ENCODE data around the gene MLKL.

Gene MLKL

DNA sequence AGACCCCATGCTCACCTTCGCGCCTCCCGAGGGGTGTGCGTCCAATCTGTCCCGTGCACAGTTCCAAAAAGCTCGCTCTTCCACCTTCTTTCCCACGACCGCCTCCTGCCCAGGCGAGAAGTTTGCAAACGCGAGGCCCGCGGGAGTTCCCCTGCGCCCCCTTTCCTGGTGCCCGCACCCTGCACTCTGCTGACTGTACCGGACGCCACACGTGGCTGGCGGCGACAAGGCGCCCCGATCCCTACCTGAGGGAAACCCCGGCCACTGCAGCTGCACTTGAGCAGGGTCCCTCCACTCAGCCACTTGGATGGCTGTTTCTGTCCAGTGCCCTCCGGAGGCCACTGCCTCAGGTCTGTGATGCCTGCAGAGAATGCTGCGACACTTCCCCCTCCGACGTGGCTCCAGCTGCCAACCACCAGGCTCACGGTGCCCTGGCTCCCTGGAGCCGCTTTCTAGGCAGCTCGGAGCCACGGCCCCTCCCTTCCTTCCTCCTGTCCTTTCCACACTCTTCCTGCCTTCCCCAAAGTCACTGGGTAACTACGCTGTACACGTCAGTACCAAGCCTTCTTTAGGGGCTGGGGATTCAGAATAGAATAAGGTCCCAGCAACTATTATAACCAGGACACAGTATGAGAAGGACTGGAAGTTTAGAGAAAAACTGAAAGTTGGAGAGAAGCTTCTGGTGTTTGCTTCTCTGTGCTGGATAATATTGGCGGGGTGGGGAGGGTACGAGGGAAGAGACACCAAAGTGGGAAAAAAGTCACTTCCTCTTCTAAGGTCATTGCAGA is at the start of gene MLKL:
TSS of gene MLKL (minus strand) at position 425 of the 788 bp plus-strand sequence. CDS start 5,105 bp downstream, outside the sequence.
- DNase-seq (ENCODE audit: extremely low read depth in 1 of 2, low read depth in 1 of 2): peak in 1 of 2 donors; percentile 29

DNA sequence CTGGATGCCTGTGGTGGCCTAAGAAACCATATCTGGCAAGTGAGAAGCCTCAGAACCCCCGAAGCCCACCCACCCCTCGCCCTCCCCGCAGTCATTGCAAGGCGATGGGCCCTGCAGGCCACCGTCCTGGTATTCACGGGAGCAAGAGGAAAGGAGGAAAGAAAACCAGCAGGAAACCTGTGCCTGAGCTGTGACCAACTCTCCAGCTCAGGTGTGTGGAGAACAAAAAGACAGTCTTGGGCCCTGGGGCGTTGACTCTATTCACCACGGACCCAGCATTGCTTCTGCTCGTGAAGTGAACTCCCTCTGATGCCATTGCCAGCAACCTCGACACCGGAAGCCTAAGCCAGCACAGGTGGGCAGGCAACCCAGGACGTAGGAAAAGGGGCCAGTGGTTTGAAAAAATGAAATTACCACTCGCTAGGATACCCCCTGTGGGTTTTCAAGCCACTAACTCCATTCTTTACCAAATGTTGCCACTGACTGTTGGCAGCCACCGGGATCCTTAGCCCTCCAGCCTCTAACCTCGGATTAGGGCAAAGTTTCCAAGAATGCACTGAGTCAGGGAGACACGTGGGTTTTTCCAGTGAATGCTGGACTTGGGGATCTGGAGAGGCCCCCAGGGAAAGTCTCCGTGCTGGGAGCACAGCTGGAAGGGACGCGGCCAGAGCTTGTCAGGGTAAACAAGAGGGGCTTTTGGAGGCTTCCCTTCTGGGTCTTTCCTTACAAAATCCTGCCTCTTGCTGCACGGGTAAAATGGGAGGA is 48.8 kb upstream of the MLKL start:
- DNase-seq (ENCODE audit: extremely low read depth in 1 of 2, low read depth in 1 of 2): no peak

DNA sequence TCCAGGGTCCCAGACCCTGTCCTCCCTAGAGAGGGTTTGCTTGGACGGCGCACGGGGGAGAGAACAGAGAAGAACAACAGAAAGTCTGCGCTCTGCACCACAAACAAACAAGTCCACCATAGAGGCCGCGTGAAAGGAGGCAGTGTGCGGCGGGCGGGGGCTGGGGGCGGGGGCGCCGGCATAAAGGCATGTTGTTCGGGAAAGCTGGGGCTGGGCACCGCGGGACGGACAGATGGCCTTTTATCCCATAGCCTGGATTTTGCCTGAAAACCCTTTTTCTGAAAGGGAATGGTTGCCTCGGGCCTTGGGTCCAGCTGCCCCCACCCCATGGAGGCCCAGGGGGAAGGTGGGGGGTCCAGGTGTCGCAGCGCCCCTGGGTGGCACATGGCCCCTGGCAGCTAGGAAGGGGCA is 48.0 kb upstream of the MLKL start:
- no peak for DNase-seq (ENCODE audit: extremely low read depth in 1 of 2, low read depth in 1 of 2)

DNA sequence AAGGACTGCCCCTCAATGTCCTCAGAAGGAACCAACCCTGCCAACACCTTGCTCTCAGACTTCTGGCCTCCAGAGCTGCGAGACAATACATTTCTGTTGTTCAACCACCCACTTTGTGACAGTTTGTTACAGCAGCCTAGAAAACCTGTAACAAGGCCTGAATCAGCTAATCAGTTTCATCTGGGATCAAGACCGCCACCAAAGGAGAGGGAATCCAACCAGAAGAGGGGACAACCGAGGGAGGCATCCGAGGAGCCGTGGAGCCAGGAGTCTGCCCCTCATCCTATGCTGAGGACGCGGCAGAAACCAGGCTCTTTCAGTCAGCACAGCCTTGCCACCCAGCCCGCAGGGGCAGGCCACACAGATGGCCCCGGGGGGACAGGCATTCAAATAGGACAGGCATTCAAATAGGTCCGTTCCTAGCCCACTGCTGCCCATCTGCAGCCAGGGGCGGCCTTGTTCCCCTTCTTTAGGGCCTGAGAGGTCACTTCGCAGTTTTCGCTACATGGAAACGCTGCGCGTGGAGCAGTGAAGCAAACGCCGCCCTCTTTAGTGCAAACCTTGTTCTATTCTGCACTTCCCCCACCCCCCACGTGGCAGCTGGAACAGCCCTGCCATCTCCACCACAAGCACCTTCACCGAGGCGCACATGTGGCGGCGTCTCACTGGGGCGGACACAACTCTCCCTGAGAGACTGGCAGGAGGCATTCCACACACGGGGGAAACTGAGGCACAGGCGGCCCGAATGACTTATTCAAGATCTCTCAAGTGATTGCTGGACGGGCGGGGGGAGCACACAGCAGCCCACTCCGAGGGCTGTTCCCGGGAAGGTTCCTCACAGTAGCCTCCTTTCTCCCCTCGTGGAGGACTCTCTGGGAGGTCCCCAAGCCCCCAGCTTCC is 47.3 kb upstream of the MLKL start:
- DNase-seq (ENCODE audit: extremely low read depth in 1 of 2, low read depth in 1 of 2): no peak

DNA sequence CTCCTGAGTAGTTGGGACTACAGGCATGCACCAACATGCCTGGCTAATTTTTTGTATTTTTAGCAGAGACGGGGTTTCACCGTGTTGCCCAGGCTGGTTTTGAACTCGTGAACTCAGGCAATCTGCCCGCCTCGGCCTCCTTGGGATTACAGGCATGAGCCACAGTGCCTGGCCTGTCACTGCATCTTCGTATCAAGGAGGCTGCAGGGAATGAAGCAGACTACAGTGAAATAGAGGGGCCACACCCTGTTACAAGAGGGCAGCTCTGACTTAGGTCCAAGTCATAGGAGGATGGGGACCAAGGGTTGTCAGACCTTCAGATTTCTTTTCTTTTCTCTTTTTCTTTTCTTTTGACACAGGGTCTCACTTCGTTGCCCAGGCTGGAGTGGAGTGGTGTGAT is 45.3 kb upstream of the MLKL start:
- no peak for DNase-seq (ENCODE audit: extremely low read depth in 1 of 2, low read depth in 1 of 2)

DNA sequence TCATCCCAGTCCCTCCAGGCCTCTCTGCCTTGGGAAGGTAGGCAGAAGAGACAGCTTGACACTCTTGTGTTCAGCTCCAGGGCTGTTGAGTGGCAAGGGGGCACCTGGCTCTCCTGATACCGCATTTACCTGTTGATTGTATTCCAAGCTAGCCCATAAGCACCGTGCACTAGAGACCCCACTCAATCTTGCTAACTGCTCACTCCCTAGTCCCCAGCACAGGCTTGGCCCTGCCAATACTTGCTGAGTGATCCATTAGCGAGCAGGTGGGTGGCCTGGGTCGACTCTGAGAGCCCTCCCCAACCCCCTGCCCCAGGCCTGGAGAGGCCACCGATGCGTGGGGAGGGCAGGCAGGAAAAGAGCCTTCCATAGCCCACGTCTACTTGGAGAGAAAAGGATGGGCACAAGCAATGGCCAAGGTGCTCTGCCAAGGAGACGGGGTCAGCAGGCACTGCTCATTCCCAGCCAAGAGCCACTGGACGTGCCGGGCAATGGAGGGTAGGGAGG is 44.5 kb upstream of the MLKL start:
- DNase-seq (ENCODE audit: extremely low read depth in 1 of 2, low read depth in 1 of 2): no peak

DNA sequence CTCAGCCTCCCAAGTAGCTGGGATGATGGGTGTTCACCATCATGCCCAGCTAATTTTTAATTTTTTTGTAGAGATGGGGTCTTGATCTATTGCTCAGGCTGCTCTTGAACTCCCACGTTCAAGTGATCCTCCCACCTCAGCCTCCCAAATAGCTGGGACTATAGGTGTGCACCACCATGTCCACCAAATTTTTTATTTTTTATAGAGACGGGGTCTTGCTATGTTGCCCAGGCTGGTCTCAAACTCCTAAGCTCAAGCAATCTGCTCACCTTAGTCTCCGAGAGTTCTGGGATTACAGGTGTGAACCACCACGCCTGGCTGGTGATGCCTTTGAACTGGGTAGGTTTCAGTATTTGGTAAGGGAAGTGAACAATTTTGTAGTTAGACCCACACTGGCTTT is 43.9 kb upstream of the MLKL start:
- DNase-seq (ENCODE audit: extremely low read depth in 1 of 2, low read depth in 1 of 2): no peak

DNA sequence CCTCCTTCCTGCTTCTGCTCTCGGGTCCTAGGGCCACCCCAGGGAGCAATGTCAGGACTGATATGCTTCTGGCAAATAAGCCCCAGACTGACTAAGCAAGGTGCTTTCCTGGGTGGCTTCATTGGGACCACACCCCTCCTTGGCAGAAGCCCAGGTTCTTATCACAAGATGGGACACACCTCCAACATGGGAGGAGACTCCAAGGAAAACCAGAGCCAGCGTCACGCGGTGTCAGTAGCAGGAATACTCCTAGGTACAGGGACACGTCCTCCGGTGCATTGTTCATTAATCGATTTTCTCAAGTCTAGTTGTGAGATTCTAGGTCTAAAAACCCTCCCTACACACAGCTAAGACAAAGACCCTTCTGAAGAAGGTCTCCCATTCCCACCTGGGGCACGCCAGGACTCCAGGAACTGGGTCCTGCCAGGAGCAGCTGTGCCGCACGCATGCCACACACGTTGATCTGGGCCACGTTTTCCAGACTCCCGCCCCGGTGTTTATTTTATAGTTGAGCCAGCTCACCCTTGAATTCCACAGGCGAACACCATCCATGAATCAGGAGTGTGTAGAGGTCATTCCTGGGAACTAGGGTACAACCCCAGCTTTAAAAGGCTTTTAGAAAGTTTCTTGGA is 43.1 kb upstream of the MLKL start:
- DNase-seq (ENCODE audit: extremely low read depth in 1 of 2, low read depth in 1 of 2): no peak

DNA sequence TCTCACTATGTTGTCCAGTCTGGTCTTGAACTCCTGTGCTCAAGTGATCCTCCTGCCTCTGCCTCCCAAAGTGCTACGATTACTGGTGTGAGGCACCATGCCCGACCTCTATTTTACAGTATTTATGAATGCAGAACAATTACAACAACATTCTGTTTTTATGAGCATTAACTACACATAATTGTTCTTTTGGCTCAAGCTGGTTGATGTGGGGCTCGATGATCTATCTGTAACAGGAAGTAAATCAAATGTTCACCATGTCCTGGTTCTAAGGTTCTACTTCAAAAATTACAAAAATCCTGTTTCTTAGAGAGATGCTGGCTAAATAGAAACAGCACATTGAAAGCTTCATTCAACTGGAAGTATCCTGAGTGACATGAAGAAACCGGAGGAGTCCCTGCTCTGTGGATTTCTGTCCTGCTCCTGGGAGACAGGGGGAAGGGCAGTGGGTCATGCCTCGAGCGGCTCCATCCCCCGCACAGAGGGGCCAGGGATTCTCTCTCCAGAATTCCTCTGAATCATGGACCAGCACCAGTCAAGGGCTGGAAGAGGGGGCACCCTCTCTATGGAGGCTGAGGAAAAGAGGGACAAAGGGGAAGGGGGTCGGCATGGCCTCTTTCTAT is 42.5 kb upstream of the MLKL start:
- no peak for DNase-seq (ENCODE audit: extremely low read depth in 1 of 2, low read depth in 1 of 2)

DNA sequence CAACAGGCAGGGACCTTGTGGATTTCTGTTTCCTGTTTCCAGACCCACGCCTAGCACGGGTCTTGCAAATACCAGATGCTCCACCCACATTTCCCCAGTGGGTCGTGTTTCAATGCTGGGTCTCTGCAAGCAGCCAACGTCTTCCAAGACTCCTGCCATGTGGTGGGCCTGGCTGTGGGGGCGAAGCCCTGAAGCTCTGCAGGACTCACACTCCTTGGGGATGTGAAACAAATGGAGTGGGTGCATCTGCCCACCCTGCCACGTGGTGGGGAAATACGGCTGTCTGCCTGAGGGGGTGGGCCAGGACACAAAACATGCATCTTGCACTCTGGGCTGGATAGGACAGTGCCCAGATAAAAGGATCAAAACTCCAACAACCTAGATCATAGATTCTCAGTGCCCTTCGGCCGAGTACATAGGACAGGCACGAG is 41.4 kb upstream of the MLKL start:
- no peak for DNase-seq (ENCODE audit: extremely low read depth in 1 of 2, low read depth in 1 of 2)

DNA sequence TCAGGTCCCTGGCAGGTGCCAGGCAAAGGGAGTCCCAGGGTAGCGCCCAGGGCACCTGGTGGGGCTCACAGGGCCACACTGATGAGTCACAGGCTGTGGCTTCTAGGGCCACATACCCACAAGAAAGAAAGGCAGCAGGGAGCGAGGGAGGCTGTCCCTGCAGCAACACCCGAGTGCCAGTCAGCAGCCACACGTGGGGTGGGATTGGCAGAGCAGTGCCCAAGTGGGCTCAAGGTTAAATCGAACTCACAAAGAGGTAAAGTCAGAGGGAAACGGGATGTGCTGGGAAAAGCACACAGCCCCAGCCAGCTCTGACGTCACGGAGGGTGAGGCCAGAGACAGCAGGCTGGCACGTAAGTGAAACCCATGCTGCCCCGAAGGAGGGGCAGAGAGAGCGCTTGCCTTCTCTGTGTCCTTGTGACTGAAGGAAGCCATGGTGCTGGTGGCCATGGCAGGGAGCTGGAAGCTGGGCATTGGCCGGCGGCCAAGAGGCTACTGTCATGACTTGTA is 40.2 kb upstream of the MLKL start:
- DNase-seq (ENCODE audit: extremely low read depth in 1 of 2, low read depth in 1 of 2): no peak

DNA sequence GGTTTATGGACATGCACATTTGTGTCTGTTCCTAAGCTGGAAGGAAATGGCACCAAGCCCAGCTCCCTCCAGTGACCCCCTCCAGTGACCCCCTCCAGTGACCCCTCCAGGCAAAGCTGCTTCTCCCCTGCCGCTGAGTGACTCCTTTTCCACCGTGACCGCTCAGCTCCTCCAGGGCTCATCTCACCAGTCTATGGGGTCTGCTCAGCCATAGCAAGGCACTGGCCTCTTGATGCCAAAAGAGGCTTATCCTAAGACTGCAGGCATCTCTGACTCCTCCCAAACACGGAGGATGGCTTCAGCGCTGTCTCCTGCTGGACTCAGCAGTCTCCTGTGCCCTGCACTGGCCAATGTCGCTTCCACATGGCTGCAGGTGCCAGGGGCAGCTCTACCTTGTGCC is 38.6 kb upstream of the MLKL start:
- no peak for DNase-seq (ENCODE audit: extremely low read depth in 1 of 2, low read depth in 1 of 2)

DNA sequence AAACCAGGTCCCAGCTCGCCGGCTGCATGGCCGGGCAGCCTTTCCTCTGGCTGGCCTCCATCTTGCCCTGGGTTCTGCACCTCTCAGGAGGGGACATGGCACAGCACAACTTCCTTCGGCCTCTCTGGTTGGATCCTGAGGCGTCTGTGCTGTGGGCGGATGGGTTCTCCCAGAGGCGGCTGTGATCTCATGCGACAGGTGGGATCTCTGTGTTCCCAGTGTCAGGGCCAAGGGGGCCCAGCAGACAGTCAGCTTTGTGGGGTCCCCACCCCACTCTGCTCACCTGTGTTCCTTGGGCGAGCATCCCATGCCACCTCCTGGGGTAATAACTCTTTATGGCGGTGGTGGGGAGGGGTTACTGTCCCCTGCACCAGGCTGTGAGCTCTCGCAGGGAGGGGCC is 38.2 kb upstream of the MLKL start:
- no peak for DNase-seq (ENCODE audit: extremely low read depth in 1 of 2, low read depth in 1 of 2)

DNA sequence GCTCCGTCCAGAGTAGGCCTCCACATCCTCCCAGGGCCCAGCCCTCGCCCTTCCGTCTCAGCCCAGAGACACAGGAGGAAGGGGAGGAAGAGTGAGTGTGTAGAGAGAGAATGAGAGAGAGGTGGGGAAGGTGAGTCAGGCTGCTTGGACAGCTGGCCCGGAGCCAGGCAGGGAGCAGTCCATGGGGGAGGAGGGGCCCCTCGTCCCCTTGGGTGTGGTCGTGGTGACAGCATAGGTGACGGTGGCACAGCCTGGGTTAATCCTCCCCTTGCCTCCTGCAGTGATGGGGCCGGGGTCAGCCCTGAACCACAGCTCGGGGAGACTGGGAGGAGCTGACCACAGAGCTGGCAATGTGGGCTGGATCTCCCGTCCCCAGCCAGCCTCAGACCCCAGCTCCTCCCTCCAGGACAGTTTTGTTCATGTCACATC is 37.5 kb upstream of the MLKL start:
- no peak for DNase-seq (ENCODE audit: extremely low read depth in 1 of 2, low read depth in 1 of 2)

DNA sequence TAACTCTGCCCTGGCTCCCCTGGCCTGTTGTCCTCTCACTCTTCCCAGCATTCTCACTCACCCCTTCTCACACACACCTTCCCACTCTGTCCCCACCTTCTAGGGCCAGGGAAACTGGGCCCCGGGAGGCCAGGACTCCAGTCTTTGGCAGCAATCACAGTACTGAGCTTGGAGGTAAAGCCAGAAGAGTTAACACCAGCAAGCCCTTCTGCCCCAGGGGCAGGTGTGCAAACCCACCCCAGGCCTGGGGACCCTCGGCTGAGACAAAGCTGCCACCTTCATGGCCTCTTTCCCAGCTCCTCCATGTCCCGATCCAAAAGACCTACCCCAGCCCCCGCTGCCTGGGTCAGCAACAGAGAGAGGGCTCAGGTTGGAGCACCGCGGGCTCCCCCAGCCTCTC is 36.9 kb upstream of the MLKL start:
- DNase-seq (ENCODE audit: extremely low read depth in 1 of 2, low read depth in 1 of 2): no peak

DNA sequence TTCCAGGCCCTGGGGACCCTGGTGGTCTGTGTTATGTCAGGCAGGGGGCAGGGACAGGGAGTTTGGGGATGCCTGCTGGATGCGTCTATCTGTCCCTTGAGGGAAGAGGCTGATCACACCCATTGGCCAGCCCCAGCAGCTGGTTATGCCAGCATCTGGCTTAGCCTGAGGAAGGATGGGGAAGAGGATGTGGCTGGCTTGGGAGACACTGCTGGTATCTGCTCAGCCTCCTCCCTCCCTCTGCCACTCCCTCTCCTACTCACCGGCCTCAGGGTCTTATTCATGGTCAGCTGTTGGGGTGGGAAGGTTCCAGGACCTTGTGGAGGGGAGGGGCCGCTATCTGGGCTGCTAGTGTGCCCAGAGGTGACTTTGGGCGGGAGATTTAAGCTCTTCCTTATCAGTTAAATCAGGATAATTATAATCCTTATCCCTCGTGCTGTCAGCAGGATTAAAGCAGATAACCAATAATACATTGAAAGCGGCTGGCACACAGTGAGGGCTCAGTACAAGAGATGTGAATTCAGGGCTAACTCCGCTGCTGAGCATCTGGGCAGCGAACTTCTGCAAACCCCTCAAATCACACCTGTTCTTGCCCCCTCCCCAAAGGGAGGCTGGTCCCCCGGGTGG is 36.0 kb upstream of the MLKL start:
- DNase-seq (ENCODE audit: extremely low read depth in 1 of 2, low read depth in 1 of 2): no peak

DNA sequence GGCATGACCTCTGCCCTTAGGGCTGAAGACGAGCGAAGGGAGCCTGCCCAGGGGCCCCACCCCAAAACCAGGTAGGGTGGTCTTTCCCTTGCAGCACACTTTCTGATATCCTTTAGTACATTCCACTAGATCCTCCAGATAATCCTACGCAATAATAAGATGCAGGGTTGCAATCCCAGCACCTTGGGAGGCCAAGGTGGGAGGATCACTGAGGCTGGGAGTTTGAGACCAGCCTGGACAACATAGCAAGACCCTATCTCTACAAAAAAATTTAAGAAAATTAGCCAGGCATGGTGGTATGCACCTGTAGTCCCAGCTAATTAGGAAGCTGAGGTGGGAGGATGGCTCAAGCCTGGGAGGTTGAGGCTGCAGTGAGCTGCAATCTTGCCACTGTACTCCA is 34.9 kb upstream of the MLKL start:
- DNase-seq (ENCODE audit: extremely low read depth in 1 of 2, low read depth in 1 of 2): no peak

DNA sequence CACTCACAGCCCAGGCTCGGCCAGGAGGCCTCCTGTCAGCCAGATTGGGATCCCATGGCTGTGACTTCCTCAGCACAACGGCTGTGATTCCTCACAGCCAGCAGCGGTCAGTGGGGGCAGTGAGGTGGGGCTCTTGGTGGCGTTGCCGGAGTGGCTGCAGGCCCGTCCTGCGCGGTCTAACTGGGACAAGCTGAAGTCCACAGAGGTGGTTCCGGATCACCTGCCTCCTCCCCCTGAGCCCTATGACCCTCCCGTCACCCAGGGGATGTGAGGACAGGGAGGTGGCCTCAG is 34.4 kb upstream of the MLKL start:
- no peak for DNase-seq (ENCODE audit: extremely low read depth in 1 of 2, low read depth in 1 of 2)

DNA sequence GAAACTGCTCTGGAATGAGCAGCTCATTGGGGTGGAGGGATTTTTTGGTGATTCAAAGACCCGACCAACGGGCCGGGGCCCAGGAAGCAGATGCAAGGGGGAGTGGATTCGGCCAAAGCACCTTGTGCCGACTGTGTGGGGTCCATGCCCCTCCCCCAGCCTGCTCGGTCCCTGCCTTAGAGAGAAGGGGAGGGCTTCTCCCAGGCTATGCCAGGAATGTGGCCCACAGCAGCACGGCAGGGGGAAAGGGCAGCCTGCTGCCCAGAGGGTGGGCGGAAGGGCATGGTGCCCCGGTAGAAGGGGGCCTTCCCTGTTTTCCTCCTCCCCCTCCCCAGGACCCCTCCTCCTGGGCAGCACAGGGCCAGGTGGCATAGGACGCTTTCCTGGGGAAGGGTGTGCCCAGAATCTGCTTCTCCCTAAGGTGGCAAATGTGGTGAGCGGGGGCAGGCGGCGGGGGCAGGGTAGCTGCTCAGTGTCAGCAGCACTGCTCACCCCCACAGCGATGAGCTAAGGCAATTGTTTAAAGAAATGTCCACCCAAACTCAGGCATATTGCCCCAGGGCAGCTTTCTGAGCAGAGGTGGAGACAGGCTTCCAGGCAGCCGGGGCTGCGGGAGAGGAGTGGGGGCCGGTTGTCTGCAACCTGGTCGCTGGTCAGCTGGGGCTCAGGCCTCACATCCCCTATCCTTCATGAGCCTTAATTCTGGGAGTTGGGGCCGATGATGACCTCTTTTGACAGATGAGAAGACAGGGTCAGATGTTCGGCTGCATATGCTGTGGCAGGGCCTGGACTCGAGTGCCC is 33.9 kb upstream of the MLKL start:
- DNase-seq (ENCODE audit: extremely low read depth in 1 of 2, low read depth in 1 of 2): no peak
